Fibroblast of lung (primary cell): ENCODE results near the gene PBX1. TPM values are rescaled to one million over a fixed set of nuclear protein-coding genes. Genes with fewer than 3 reads are reported as not detected.

ENCODE experiments used
- DNase-seq, 2 donors: peaks; one replicate each; pipeline versions ENCODE4 v3.0.0 to v3.0.0-alpha.2; 2010; ENCODE audit warnings: low read depth in 2 of 2
- H2AFZ ChIP-seq: 2 replicates; pipeline ENCODE4 v1.5.1; 2012; ENCODE audit warnings: low read length, control low read depth, inconsistent platforms
- H3K27ac ChIP-seq: 2 replicates; pipeline ENCODE4 v1.5.1; 2011; ENCODE audit warnings: low read length, control low read depth; ENCODE audit not compliant: insufficient read depth
- H3K27me3 ChIP-seq: 2 replicates; pipeline ENCODE4 v1.5.1; 2011; ENCODE audit warnings: mild to moderate bottlenecking, low read length; ENCODE audit not compliant: control insufficient read depth, insufficient read depth
- H3K36me3 ChIP-seq: 2 replicates; pipeline ENCODE4 v1.5.1; 2011; ENCODE audit warnings: low read length; ENCODE audit not compliant: control insufficient read depth, insufficient read depth
- H3K4me1 ChIP-seq: 2 replicates; pipeline ENCODE4 v1.5.1; 2011; ENCODE audit warnings: low read length; ENCODE audit not compliant: control insufficient read depth, insufficient read depth; ENCODE audit errors: extremely low read depth
- H3K4me2 ChIP-seq: 2 replicates; pipeline ENCODE4 v1.5.1; 2011; ENCODE audit warnings: low read length, control low read depth; ENCODE audit not compliant: insufficient read depth; ENCODE audit errors: extremely low read depth
- H3K4me3 ChIP-seq, 4 experiments: fragments of 200-600 bp in 1 of 4; sonication (generic) in 1 of 4; replicated peaks in 1 of 4; 2 replicates each; pipeline ENCODE4 v1.5.1; 2011 to 2016; ENCODE audit warnings: low read length in 4 of 4, low read depth in 3 of 4, mild to moderate bottlenecking in 3 of 4, control low read depth in 2 of 4, inconsistent platforms in 1 of 4, mixed read lengths in 1 of 4; ENCODE audit not compliant: insufficient read depth in 1 of 4; ENCODE audit errors: control extremely low read depth in 1 of 4
- H3K79me2 ChIP-seq: 2 replicates; pipeline ENCODE4 v1.5.1; 2012; ENCODE audit warnings: mild to moderate bottlenecking, low read length, inconsistent platforms; ENCODE audit not compliant: control insufficient read depth, insufficient read depth
- H3K9ac ChIP-seq: 2 replicates; pipeline ENCODE4 v1.5.1; 2011; ENCODE audit warnings: mild to moderate bottlenecking, low read length, control low read depth; ENCODE audit not compliant: insufficient read depth
- H3K9me3 ChIP-seq: 2 replicates; pipeline ENCODE4 v1.5.1; 2012; ENCODE audit warnings: low read depth, low read length; ENCODE audit not compliant: control insufficient read depth, insufficient read depth
- H4K20me1 ChIP-seq: 2 replicates; pipeline ENCODE4 v1.5.1; 2011; ENCODE audit warnings: low read length; ENCODE audit not compliant: control insufficient read depth, insufficient read depth; ENCODE audit errors: extremely low read depth
- CTCF ChIP-seq, 2 donors: IDR thresholded peaks in 1 of 2; conservative IDR thresholded peaks in 1 of 2; 1 replicate in 1 of 2; 2 replicates in 1 of 2; pipeline ENCODE4 v1.5.1; 2011 to 2012; ENCODE audit warnings: low read length in 2 of 2, control low read depth in 1 of 2, inconsistent platforms in 1 of 2, low read depth in 1 of 2, mild to moderate bottlenecking in 1 of 2
- EZH2 ChIP-seq: IDR thresholded peaks from 2 replicates; pipeline ENCODE4 v1.5.1; 2012; ENCODE audit warnings: low read length, control low read depth, mild to moderate bottlenecking; ENCODE audit errors: missing control alignments
- polyA plus RNA-seq, 2 donors: library from polyadenylated mRNA; depleted of rRNA in 1 of 2; stranded (reverse) in 1 of 2; unstranded in 1 of 2; fragments of >200 nt; gene quantifications; 2 replicates each; pipeline ENCODE4 v1.2.1, GENCODE V29; 2011 to 2012; ENCODE audit warnings: missing spikeins in 1 of 2
- total RNA-seq: library from RNA; depleted of rRNA; stranded (reverse); fragments of >200 nt; gene quantifications from 2 replicates; pipeline ENCODE4 v1.2.1, GENCODE V29; 2014

The PBX1 gene
- total and polyA plus RNA-seq, 2 donors (not counting 1 experiment from before 2014, with no cell fraction given) = 43.1 to 46.7 TPM

- Histone ChIP-seq H3K4me3 (no peak overlapping the region), H3K36me3 (no peaks in the 10 kb centered on the region), H4K20me1 (no peaks in the 10 kb centered on the region), H3K4me1 (peaks cover 8% of the 10 kb centered on the region), H3K27ac (no peak overlapping the region), H3K79me2 (no peaks in the 10 kb centered on the region), H2AFZ (no peak overlapping the region), H3K27me3 (no peaks in the 10 kb centered on the region), H3K9ac (no peak overlapping the region), H3K4me2 (no peak overlapping the region), H3K9me3 (no peaks in the 10 kb centered on the region)
- DNase-seq = no peak
- no peak for TF ChIP-seq CTCF (conservative IDR thresholded peaks at IDR 0.05 in 1 of 2, IDR thresholded peaks at IDR 0.05 in 1 of 2; ENCODE audit: low read depth in 1 of 2, low read length in 2 of 2)
Measured at GRCh38 chr1:164742745-164743144, 183.8 kb downstream of the PBX1 start.

- Histone ChIP-seq H3K4me1 (peaks cover 12% of the 10 kb centered on the region), H3K4me3 (no peak overlapping the region), H3K79me2 (no peaks in the 10 kb centered on the region), H3K27me3 (no peaks in the 10 kb centered on the region), H2AFZ (no peak overlapping the region), H3K4me2 (no peak overlapping the region), H3K9me3 (no peaks in the 10 kb centered on the region), H3K36me3 (no peaks in the 10 kb centered on the region), H4K20me1 (no peaks in the 10 kb centered on the region), H3K27ac (no peak overlapping the region), H3K9ac (no peak overlapping the region)
- no peak for TF ChIP-seq CTCF (conservative IDR thresholded peaks at IDR 0.05 in 1 of 2, IDR thresholded peaks at IDR 0.05 in 1 of 2; ENCODE audit: low read depth in 1 of 2, low read length in 2 of 2)
- no peak for TF ChIP-seq EZH2
- no peak for DNase-seq
Measured at GRCh38 chr1:164743976-164744375, 185.0 kb downstream of the PBX1 start.

GRCh38 chr1:164745736-164746135, 186.8 kb downstream of the PBX1 start:
- Histone ChIP-seq H3K36me3 (no peaks in the 10 kb centered on the region), H3K4me3 (no peak overlapping the region), H3K27me3 (no peaks in the 10 kb centered on the region), H3K27ac (no peak overlapping the region), H3K9me3 (no peaks in the 10 kb centered on the region), H2AFZ (no peak overlapping the region), H4K20me1 (no peaks in the 10 kb centered on the region), H3K9ac (no peak overlapping the region), H3K79me2 (no peaks in the 10 kb centered on the region), H3K4me2 (no peak overlapping the region), H3K4me1 (peaks cover 18% of the 10 kb centered on the region)
- no peak for DNase-seq
- TF ChIP-seq CTCF (conservative IDR thresholded peaks at IDR 0.05 in 1 of 2, IDR thresholded peaks at IDR 0.05 in 1 of 2; ENCODE audit: low read depth in 1 of 2, low read length in 2 of 2) (no peak), EZH2 (no peak)
